Activated naive CD8-positive, alpha-beta T cell treated with anti-CD3 and anti-CD28 coated beads, Interleukin-2, amount 50 U/mL, for 16 hours (primary cell): ENCODE measurements around the gene MILR1.
"Not testable (repeated sequence)": the region's sequence is repeated elsewhere in the genome, so short reads cannot be mapped to it uniquely, and the experiment has no call there.

Experiments used
- DNase-seq: peaks from one replicate; pipeline ENCODE4 v3.0.0-alpha.2; 2020; ENCODE audit warnings: low read depth, low spot score

Gene MILR1

GRCh38 chr17:64428406-64428805 lies 20.5 kb upstream of the MILR1 start:
- DNase-seq = no peak

- DNase-seq = not testable (repeated sequence)
Observed at GRCh38 chr17:64430036-64430435, 18.9 kb upstream of the MILR1 start.

GRCh38 chr17:64431534-64431933 lies 17.4 kb upstream of the MILR1 start:
- DNase-seq = no peak

- DNase-seq = no peak
Observed at GRCh38 chr17:64437944-64438525, 10.9 kb upstream of the MILR1 start.

- DNase-seq = not testable (repeated sequence)
Observed at GRCh38 chr17:64439521-64439920, 9.4 kb upstream of the MILR1 start.

- DNase-seq = no peak
Observed at GRCh38 chr17:64439956-64440355, 9.0 kb upstream of the MILR1 start.

- no peak for DNase-seq
Observed at GRCh38 chr17:64441772-64442540, 7.0 kb upstream of the MILR1 start.

GRCh38 chr17:64442541-64442971 lies 6.4 kb upstream of the MILR1 start:
- DNase-seq = no peak

- no peak for DNase-seq
Observed at GRCh38 chr17:64443086-64443760, 5.7 kb upstream of the MILR1 start.

GRCh38 chr17:64447526-64447925 lies 1.4 kb upstream of the MILR1 start:
- DNase-seq = no peak

GRCh38 chr17:64449545-64449944 lies 630 bp downstream of the MILR1 start:
- no peak for DNase-seq

- no peak for DNase-seq
Observed at GRCh38 chr17:64455993-64456885, 7.3 kb downstream of the MILR1 start.

GRCh38 chr17:64457156-64457555 lies 8.2 kb downstream of the MILR1 start:
- no peak for DNase-seq

- DNase-seq = no peak
Observed at GRCh38 chr17:64458756-64459155, 9.8 kb downstream of the MILR1 start.

- no peak for DNase-seq
Observed at GRCh38 chr17:64459284-64459747, 10.4 kb downstream of the MILR1 start.

- DNase-seq = not testable (repeated sequence)
Observed at GRCh38 chr17:64459818-64460217, 10.9 kb downstream of the MILR1 start.

- no peak for DNase-seq
Observed at GRCh38 chr17:64460955-64461354, 12.0 kb downstream of the MILR1 start.

GRCh38 chr17:64461788-64462187 lies 12.9 kb downstream of the MILR1 start:
- no peak for DNase-seq

- no peak for DNase-seq
Observed at GRCh38 chr17:64466019-64466735, 17.3 kb downstream of the MILR1 start.

GRCh38 chr17:64466834-64467233 lies 17.9 kb downstream of the MILR1 start:
- DNase-seq = not testable (repeated sequence)

- no peak for DNase-seq
Observed at GRCh38 chr17:64470625-64471024, 21.7 kb downstream of the MILR1 start.
